Measurements from ENCODE around the gene EDC4. TPM values are rescaled to one million over a fixed set of nuclear protein-coding genes. Genes with fewer than 3 reads are reported as not detected.

The EDC4 gene
- total and polyA plus RNA-seq, 2 of the 8 experiments (the other 6 are each of a cell fraction or from before 2014, with no cell fraction given), result 58.5 to 72.7 TPM

DNA sequence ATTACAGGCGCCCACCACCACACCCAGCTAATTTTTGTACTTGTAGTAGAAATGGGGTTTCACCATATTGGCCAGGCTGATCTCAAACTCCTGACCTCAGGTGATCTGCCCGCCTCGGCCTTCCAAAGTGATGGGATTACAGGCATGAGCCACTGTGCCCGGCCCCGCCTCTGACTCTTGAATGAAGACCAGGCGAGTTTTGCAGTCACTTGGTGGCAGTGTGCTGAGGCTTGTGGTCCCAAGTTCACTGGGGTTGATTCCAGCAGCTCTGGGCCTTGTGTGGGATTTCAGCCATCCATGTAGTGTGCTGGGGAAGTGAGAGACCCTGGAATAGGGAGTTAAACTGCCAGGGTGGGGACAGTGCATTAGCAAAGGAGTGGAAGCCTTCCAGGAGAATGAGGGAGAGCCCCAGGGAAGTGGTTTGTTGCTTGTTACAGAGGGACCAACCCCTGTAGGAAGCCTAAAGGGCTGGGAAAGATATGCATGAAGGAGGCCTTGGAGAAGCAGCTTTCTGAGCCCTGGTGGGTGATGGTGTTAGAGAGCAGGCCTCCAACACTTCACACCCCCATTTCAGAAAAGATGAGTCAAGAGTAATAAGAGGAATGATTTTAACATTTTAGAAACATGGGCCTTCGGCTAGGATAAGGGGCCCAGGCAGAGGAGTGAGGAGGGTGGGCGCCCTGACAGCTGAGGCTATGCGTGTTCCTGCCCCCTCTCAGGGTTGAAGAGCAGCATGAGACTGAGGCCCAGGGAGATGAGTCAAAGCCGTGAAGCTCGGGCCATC lies 34.7 kb downstream of the EDC4 start:
- H3K9ac ChIP-seq (replicated peaks in 1 of 4; ENCODE audit: extremely low read depth in 1 of 4, low read depth in 3 of 4, low read length in 3 of 4), result no peak overlapping the region
- no peak overlapping the region for H3K4ac ChIP-seq (replicated peaks; ENCODE audit: insufficient read length, low read depth, low read length)
- DNase-seq (ENCODE audit: low read depth in 1 of 2, low spot score in 2 of 2), result no peak
- H3K27ac ChIP-seq (ENCODE audit: low read depth, low read length), result no peak overlapping the region
- no peaks in the 10 kb centered on the region for H3K79me2 ChIP-seq (ENCODE audit: control insufficient read depth in 1 of 2, insufficient read depth in 2 of 2, low read length in 2 of 2)
- POLR2A ChIA-PET (ENCODE audit: partially characterized antibody), result interaction anchor here (1.8 kb wide), 1 partner anchor 11 kb away, joined by 4 read pairs; no protein-coding TSS in a partner anchor
- H3K23me2 ChIP-seq (ENCODE audit: low read depth, low read length), result no peaks in the 10 kb centered on the region; the same call in 1 of the 2 replicates
- no peak overlapping the region for H4K91ac ChIP-seq (replicated peaks; ENCODE audit: insufficient read length, low read length)
- no peak overlapping the region for H4K8ac ChIP-seq (ENCODE audit: extremely low read depth, insufficient read depth, low read length)
- H3K36me3 ChIP-seq (ENCODE audit: control insufficient read depth in 2 of 4, insufficient read depth in 4 of 4, low read length in 3 of 4), result peaks cover 0 to 17% (median 5%) of the 10 kb centered on the region in 4 experiments; a peak in 5 of 8 replicates
- no peak for TF ChIP-seq EZH2 (IDR thresholded peaks at IDR 0.05; ENCODE audit: low read depth, low read length, severe bottlenecking)
- TF ChIP-seq EGR1 (IDR thresholded peaks at IDR 0.05; ENCODE audit: borderline replicate concordance, low read depth, low read length), result no peak
- no peak for TF ChIP-seq KDM1A (IDR thresholded peaks at IDR 0.05; ENCODE audit: borderline replicate concordance, low read length)
- no peak for TF ChIP-seq JUND (IDR thresholded peaks at IDR 0.05; ENCODE audit: low read length)
- TF ChIP-seq, protein P1, sequence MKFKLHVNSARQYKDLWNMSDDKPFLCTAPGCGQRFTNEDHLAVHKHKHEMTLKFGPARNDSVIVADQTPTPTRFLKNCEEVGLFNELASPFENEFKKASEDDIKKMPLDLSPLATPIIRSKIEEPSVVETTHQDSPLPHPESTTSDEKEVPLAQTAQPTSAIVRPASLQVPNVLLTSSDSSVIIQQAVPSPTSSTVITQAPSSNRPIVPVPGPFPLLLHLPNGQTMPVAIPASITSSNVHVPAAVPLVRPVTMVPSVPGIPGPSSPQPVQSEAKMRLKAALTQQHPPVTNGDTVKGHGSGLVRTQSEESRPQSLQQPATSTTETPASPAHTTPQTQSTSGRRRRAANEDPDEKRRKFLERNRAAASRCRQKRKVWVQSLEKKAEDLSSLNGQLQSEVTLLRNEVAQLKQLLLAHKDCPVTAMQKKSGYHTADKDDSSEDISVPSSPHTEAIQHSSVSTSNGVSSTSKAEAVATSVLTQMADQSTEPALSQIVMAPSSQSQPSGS (IDR thresholded peaks at IDR 0.05; ENCODE audit: low read length), result no peak
- TF ChIP-seq GABPA (IDR thresholded peaks at IDR 0.05; ENCODE audit: borderline replicate concordance, insufficient read depth, low read length), result no peak
- no peak overlapping the region for H3K4me3 ChIP-seq (ENCODE audit: extremely low read depth in 1 of 4, insufficient read depth in 2 of 4, low read depth in 3 of 4, low read length in 4 of 4)
- H2BK120ac ChIP-seq (replicated peaks; ENCODE audit: low read depth, low read length), result no peak overlapping the region
- H2BK12ac ChIP-seq (ENCODE audit: low read depth, low read length), result no peak overlapping the region
- no peak overlapping the region for H2BK20ac ChIP-seq (ENCODE audit: low read length)
- H2AFZ ChIP-seq (ENCODE audit: low read length), result no peak overlapping the region
- no peak overlapping the region for H3K56ac ChIP-seq (replicated peaks; ENCODE audit: insufficient read length, low read depth, low read length)
- H3K79me1 ChIP-seq (ENCODE audit: low read depth, low read length), result peaks cover 8% of the 10 kb centered on the region; the same call in 1 of the 2 replicates
- H3K14ac ChIP-seq (ENCODE audit: insufficient read length), result no peak overlapping the region
- peaks cover 2 to 4% of the 10 kb centered on the region in 2 experiments for H4K20me1 ChIP-seq (replicated peaks in 1 of 2; ENCODE audit: control insufficient read depth in 1 of 2, insufficient read depth in 2 of 2, low read length in 2 of 2)
- no peaks in the 10 kb centered on the region for H3K9me3 ChIP-seq (ENCODE audit: insufficient read depth in 2 of 2, low read depth in 1 of 2, low read length in 1 of 2)
- no peak overlapping the region for H2BK5ac ChIP-seq (ENCODE audit: low read depth, low read length)
- no peak overlapping the region for H4K5ac ChIP-seq (ENCODE audit: insufficient read length, low read depth, low read length)
- no peak for FAIRE-seq
- H2BK15ac ChIP-seq (ENCODE audit: low read length), result no peak overlapping the region
- no peaks in the 10 kb centered on the region for H3K4me1 ChIP-seq (replicated peaks in 1 of 4; ENCODE audit: control insufficient read depth in 3 of 4, insufficient read depth in 4 of 4, low read length in 3 of 4)
- CTCF ChIA-PET (ENCODE audit: partially characterized antibody), result interaction anchor here (0.6 to 7.6 kb wide), 8 partner anchors 14 to 940 kb away, joined by 3 to 74 read pairs (median 4); partner anchors contain the start of genes CTRL, LCAT, NRN1L and PSKH1
- H3K18ac ChIP-seq (ENCODE audit: extremely low read depth, low read length), result no peak overlapping the region
- no peaks in the 10 kb centered on the region for H3K27me3 ChIP-seq (replicated peaks in 1 of 4; ENCODE audit: control insufficient read depth in 3 of 4, extremely low read depth in 1 of 4, insufficient read depth in 3 of 4, low read length in 3 of 4)
- H2AK5ac ChIP-seq (ENCODE audit: low read depth, low read length), result no peak overlapping the region
- no peak overlapping the region for H3K23ac ChIP-seq (ENCODE audit: insufficient read length)
- WGBS, 2 experiments (ENCODE audit: extremely low coverage in 1 of 2, insufficient coverage in 1 of 2, insufficient read length in 1 of 2, insufficient replicate concordance in 2 of 2, low coverage in 1 of 2, low lambda C conversion rate in 2 of 2, missing lambda C conversion rate in 1 of 2), result 90% methylated on average over 11 of the region's 11 CpGs; no CpG with 5 or more reads in 1 of the 2 experiments
- H3K4me2 ChIP-seq (ENCODE audit: insufficient read depth in 1 of 2, low read depth in 2 of 2, low read length in 2 of 2), result no peak overlapping the region

All from H1 (cell line).